Peyer's patch (tissue), 4 donors: Measurements from ENCODE around the gene SIPA1L3.

Experiments used
- CTCF ChIP-seq, 6 experiments: fragments of 450-650 bp in 4 of 6; fragments of 200-600 bp in 2 of 6; sonication (generic) in 1 of 6; IDR thresholded peaks; one replicate each; pipeline ENCODE4 v1.5.1; 2017 to 2019; ENCODE audit warnings: antibody characterized with exemption in 6 of 6, mild to moderate bottlenecking in 3 of 6, moderate library complexity in 1 of 6
- POLR2A ChIP-seq, 2 donors: fragments of 450-650 bp; IDR thresholded peaks; one replicate each; pipeline ENCODE4 v1.5.1; 2017; ENCODE audit warnings: antibody characterized with exemption in 2 of 2, mild to moderate bottlenecking in 2 of 2, moderate library complexity in 2 of 2

GRCh38 chr19:38023671-38024541 lies 116.9 kb downstream of the SIPA1L3 start:
- no peak for TF ChIP-seq CTCF (IDR thresholded peaks at IDR 0.05)
- no peak for TF ChIP-seq POLR2A (IDR thresholded peaks at IDR 0.05)
